ENCODE data around the gene SPON1. TPM values are rescaled to one million over a fixed set of nuclear protein-coding genes. Genes with fewer than 3 reads are reported as not detected.

Gene SPON1
- total RNA-seq, 1 donor from 2014 or later: 22.4 TPM

DNA sequence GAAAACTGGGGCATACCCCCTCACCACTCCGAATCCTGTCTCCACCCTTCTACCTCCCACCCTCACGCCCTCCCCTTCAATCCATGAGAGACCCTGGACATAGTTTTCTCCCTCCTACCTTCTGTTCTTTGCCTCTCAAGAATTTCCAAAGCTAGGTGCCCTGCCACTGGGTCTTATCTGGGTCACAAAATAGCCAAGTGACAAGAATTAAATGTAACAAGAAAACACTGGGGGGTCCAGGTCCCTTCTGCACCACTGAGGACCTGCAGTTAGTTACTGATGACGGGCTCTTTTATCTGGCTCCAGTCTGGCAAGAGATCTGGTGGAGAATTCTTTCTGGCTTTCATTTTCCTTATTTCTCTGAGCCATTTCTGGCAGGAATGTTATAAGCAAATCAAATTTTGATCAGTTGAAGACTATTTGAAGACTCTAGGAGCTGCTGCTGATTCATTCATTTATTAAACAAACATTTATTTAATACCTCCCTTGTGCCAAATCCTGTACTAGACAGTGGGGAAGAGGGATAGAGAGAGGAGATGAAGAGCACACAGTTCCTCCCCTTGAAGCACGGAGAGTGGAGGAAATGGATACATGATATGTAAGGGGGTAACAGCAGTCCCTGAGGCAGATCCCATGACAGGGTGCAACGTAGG, 261.2 kb downstream of the SPON1 start:
- no peak overlapping the region for H3K4me3 ChIP-seq (ENCODE audit: low read depth, low read length)
- DNase-seq (ENCODE audit: low read depth): no peak
- TF ChIP-seq, protein P1, sequence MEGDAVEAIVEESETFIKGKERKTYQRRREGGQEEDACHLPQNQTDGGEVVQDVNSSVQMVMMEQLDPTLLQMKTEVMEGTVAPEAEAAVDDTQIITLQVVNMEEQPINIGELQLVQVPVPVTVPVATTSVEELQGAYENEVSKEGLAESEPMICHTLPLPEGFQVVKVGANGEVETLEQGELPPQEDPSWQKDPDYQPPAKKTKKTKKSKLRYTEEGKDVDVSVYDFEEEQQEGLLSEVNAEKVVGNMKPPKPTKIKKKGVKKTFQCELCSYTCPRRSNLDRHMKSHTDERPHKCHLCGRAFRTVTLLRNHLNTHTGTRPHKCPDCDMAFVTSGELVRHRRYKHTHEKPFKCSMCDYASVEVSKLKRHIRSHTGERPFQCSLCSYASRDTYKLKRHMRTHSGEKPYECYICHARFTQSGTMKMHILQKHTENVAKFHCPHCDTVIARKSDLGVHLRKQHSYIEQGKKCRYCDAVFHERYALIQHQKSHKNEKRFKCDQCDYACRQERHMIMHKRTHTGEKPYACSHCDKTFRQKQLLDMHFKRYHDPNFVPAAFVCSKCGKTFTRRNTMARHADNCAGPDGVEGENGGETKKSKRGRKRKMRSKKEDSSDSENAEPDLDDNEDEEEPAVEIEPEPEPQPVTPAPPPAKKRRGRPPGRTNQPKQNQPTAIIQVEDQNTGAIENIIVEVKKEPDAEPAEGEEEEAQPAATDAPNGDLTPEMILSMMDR (conservative IDR thresholded peaks at IDR 0.05; ENCODE audit: low read depth, low read length): no peak

DNA sequence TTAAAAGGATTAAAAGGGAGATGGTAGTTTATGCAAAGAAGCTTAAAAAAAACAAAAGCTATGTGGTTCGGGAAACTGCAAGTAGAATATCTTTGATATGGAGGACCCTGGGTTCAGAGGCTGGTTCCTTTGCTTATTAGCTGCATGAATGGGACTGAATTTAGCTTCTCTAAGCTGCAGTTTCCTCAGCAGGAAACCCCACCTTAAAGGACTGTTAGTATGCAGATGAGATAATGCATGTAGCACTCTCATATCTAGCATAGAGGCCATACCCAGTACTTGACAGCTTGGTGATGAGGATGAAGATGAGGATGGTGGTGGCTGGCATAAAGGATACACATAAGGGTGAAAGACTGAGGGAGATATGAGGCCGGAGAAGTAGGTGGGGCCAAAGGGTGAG, 261.9 kb downstream of the SPON1 start:
- H3K4me3 ChIP-seq (ENCODE audit: low read depth, low read length): no peak overlapping the region
- no peak for DNase-seq (ENCODE audit: low read depth)
- TF ChIP-seq, protein P1 (conservative IDR thresholded peaks at IDR 0.05; ENCODE audit: low read depth, low read length): no peak

DNA sequence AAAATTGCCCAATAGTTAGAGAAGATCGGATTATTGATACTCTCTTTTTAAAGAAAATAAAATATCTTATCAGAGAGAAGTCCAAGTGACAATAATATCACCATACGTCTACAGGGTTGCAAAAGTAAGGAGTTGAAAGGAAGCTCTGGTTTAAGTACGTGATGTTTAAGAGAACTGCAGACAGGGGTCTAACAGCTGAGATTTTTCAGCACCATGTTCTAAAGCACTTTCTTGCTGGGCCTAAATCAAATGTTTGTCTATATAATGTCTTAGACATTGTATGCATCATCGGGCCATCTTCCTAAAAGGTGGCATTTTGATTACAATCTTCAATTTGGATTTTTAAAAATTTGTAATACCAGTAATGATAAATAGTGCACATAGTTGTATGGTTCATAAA, 263.1 kb downstream of the SPON1 start:
- TF ChIP-seq, protein P1 (conservative IDR thresholded peaks at IDR 0.05; ENCODE audit: low read depth, low read length): no peak
- no peak overlapping the region for H3K4me3 ChIP-seq (ENCODE audit: low read depth, low read length)
- DNase-seq (ENCODE audit: low read depth): no peak

DNA sequence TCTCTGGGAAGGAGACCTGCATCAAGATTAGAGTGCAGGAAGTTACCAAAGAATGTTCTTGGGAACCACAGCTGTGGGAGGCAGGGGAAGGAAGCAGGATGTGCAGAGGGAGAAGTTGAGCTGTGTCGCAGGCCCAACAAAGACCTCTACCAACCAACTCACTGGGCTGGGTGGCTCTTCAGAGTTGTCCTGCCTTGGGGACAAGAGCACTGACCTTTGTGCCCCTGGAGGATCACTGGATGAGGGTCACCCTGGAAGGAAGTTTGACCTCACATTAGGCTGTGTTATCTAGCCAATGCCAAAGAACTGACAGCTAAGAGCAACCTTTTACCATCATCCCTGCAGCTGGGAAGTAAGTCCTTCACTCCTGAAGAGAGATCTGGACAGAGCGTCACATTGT, 265.8 kb downstream of the SPON1 start:
- H3K4me3 ChIP-seq (ENCODE audit: low read depth, low read length): no peak overlapping the region
- no peak for DNase-seq (ENCODE audit: low read depth)
- TF ChIP-seq, protein P1 (conservative IDR thresholded peaks at IDR 0.05; ENCODE audit: low read depth, low read length): no peak

DNA sequence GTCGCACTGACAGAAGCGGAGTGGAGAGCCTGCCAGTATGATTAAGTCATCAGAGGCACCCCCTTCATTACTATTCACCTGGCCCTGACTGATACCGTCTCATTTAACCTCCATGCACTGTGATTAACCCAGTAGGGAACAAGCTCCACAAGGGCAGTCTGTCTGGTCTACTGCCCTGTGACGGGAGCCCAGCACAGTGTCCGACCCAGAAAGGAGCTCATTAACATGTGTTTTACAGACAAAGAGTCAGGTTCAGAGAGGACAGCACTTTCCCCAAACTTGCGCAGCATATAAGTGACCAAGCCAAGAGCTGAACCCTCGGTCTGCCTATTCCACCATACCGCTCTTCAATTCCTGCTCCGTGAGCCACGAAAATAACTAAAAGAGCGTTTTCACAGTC, 266.9 kb downstream of the SPON1 start:
- TF ChIP-seq, protein P1 (conservative IDR thresholded peaks at IDR 0.05; ENCODE audit: low read depth, low read length): no peak
- no peak overlapping the region for H3K4me3 ChIP-seq (ENCODE audit: low read depth, low read length)
- DNase-seq (ENCODE audit: low read depth): no peak

DNA sequence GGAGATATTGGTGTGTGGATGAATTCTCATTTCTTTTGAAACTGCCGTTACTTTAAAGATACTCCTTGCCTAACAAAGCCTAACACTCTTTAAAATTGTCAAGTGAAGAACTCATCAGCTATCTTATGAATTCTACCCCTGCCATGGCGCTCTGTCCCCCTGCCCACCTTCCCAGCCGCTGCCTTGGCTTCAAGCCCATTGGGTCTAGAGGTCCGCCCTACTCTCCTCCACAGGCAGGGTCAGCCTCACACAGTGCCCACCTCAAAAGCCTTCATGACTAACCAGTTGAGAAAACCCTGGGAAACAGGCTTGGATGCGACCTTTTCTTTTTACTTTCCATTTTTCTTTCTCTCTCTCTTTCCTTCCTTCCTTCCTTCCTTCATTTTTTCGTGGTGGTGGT, 267.9 kb downstream of the SPON1 start:
- TF ChIP-seq, protein P1 (conservative IDR thresholded peaks at IDR 0.05; ENCODE audit: low read depth, low read length): no peak
- H3K4me3 ChIP-seq (ENCODE audit: low read depth, low read length): no peak overlapping the region
- no peak for DNase-seq (ENCODE audit: low read depth)

DNA sequence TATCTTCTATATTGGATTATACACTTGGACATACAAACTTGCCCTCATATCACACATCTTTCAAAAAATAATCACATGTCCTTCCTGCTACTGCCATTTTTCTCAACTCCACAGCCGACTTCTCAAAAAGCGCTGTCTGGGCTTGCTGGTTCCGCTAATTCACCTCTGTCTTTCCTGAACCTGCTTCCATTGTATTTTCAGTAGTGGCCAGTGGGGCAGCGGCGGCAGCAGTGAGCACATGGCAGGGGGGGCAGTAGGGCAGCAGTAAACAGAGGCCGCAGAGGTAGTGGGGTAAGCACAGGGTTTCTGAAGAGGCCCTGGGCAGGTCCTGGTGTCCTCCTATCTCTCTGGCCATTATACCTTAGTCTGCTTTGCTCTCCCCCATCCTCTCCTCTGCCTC, 270.1 kb downstream of the SPON1 start:
- H3K4me3 ChIP-seq (ENCODE audit: low read depth, low read length): no peak overlapping the region
- DNase-seq (ENCODE audit: low read depth): no peak
- TF ChIP-seq, protein P1 (conservative IDR thresholded peaks at IDR 0.05; ENCODE audit: low read depth, low read length): peak; percentile 49

All from epithelial cell of proximal tubule (primary cell).